ENCODE results near the gene DSCAML1.
"Not testable (repeated sequence)": the region's sequence is repeated elsewhere in the genome, so short reads cannot be mapped to it uniquely, and the experiment has no call there.

Gene DSCAML1

DNA sequence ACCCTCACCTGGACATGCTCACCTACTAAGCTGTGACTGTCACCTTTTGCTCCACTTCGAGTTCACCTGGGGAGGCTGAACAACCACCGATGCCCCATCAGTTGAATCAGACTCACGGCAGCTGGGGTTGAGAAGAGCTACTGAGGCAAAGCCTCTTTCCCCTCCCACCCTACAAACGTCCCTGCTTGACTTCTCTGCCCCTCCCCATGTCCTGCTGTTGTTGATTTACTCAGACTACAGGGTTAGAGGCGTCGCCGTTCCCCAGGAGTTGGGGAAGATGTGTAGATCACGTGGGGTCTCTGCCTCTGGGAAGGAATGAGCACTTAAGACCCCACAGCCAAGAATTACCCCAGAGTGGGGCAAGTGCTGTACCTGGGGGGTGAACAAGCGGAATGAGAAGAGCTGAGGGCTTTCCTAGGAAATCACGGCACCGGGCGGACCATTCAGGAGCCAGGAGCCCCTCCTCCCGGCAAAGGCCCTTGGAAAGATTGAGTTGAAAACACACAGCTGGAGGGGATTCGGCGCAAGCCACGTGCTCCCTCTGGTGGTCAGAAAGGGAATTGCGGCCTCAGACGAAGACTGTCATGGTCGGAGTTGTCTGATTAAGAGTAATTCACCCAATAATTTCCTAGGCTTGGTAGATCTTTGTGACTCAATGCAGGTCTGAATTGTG lies 20.5 kb upstream of the DSCAML1 start:
- DNase-seq = peak; percentile 59

DNA sequence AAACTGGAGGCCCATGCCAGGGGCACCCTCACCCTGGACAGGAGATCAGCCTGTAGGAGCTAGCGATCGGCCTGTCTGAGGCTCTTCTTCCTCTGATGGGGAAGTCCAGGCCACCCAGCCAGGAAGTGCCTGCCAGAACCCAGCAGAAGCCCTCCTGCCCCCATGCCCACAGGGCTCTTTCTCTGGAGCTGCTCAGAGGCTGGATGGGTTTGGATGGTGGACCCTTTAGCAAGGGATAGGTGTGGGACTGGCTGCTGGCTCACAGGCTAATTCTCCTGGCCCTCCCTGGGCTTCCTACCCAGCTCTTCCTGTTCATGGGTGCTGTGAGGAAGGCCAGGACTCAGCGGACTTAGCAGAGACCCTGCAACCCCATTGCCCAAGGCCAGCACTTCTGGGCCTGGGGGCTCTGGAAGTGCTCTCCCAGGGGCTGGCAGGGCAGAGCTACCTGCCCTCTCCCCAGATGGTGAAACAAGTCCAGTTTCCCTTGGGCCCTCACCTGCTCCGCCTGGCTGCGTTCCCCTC lies 19.9 kb upstream of the DSCAML1 start:
- DNase-seq = no peak

DNA sequence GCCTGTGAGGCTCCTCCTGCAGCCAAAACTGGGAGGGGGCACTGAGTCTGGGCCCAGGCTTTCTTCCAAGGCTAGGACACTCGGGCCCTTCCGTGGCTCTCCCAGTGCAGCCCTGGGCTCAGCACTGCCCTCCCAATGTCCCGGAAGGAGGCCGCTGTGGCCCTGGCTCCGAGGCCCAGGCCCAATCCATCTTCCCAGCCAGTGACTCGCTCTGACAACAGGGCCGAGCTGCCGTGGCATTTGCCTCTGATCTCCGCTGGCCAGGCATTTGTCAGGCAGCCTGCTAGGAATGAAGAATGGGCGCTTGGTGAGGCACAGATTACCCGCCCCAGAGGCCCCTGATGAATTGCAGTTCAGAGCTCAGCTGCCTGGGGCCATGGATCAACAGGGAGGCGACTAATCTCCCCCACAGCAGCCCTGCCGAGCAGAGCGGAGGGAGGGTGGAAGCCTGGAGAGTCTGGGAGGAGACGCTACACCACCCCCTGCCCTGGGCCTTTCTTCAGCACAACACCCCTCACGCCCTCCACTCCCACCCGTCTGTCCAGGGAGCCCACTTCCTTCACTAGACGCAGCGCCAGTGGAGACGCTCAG lies 19.2 kb upstream of the DSCAML1 start:
- no peak for DNase-seq

DNA sequence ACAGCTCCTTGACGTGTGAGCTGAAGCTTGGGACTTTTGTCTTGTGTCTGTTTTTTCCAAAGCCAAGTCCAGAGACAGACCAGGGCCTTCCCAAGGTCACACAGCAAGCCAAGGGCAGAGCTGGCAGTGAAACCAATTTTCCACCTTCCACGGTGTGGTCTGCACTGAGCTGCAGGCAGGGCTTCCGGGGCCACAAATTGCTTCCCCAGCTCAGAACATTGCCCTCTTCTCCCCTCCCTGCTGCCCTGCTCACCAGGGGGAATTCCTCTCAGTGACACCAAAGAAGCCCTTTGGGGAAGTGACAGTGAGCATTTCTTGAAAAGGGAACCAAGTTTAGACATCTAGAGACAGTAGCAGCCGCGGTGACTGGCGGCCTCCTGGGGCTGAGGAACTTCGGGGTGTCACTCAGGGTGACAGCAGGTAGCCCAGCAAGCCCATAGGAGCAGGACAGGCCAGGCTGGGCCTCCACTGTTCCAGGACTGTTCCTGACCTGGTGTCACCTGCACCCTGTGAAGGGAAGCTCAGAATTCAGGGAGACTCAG lies 18.3 kb upstream of the DSCAML1 start:
- DNase-seq = no peak

DNA sequence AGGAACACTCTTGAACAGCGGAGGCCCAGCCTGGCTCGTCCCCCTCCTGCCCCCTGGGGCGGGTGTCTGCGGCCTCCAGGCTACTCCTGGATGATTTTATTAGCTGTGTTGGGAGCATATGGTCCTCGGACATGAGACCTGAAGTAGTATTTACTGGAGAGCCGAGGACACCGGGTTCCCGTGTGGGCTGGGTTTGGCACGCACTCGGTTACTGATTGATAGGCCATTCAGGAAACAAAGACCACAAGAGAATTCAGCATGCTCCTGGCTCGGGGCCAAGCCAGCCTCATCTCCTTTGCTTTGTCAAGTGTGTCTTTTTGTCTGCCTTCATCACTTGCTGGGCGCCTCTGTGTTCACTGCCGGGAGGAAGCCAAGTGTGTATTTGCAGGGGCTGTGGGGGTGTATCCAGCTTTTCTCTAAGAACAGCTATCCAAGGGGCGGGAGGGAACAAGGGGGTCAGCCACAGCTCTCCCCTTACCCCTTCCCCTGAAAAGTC lies 17.8 kb upstream of the DSCAML1 start:
- peak; percentile 71 for DNase-seq

DNA sequence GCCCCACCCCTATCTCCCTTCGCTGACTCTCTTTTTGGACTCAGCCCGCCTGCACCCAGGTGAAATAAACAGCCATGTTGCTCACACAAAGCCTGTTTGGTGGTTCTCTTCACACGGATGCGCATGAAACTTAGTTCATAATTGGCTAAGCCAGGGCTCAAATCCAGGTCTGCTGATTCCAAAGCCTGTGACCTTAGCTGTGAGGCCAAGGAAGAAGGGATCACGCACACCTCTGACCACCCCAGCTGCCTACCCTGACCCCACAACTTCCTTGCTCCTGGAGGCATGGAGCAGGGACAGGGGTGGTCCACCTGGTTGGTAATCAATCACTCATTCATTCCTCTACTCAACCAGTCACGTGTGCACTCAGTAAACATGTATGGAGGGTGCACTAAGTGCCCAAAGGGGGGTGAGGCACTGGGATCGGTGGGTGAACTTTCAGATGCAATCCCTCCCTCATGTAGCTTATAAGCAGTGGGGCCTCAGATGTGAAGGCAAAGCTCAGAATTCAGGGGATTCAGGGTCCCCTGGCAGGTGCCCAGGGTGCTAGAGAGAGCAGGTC lies 17.3 kb upstream of the DSCAML1 start:
- DNase-seq = no peak

DNA sequence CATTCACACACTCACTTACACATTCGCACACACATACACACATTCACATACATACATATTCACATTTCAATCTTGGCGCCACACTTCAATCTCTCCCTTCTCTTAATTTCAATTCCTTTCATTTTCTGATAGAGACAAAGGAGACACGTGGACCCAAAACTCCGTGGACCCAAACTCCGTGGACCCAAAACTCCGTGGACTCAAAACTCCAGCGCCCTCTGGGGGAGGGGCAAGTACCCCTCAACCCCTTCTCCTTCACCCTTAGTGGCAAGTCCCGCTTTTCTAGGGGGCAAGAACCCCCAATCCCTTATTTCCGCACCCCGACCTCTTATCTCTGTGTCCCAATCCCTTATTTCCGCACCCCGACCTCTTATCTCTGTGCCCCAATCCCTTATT lies 13.0 kb upstream of the DSCAML1 start:
- not testable (repeated sequence) for DNase-seq

DNA sequence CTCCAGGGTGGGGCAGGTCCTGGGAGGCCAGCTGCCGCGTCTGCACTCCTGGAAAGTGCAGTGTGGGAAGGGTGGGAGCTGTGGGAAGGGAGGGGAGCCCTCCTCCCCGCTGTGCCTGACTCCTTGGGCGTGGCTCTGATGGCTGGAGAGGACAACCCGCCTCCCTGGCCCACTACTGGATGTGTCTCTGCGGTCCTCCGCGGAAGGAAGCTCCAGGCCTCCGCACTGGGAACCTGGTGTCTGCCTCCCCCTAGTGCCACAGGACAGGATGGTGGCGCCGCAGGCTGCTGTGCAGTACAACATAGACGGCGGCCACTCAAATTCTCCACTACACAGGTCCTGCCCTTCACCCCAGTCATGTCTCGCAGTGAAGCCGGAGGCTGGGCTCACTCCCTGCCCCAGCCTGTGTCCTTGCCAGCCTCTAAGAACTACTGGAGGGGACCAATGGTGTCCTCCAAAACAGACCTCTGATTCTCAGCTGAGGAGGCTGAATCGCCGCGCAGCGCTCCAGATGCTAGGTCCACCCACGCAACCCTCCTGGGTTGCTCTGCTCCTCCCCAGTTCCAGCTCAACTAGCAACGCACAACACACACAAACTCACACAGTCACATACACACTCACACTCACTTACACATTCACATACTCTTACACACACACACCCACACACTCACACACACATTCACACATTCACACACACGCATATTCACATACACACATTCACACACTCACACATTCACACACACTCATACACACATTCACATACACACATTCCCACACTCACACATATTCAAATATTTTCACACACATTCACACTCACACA lies 12.4 kb upstream of the DSCAML1 start:
- peak; percentile 80 for DNase-seq

DNA sequence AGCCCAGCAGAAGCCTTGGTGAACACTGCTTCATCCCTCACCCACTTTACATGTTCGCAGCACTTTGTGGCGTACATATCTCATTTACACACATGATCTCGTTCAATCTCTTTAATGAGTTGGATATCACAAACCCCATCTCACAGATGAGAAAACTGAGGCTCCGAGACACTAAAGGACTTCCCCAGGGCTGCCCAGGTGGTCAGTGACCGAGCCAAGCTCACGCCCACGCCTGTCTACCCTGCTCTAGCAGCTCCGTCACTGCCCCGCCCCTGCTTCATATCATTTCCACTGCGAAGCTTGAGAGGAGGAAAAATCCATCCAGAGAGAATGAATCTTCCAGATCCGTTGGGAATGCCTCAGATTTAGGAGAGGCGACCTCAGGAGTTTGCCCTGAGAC lies 11.8 kb upstream of the DSCAML1 start:
- DNase-seq = no peak

DNA sequence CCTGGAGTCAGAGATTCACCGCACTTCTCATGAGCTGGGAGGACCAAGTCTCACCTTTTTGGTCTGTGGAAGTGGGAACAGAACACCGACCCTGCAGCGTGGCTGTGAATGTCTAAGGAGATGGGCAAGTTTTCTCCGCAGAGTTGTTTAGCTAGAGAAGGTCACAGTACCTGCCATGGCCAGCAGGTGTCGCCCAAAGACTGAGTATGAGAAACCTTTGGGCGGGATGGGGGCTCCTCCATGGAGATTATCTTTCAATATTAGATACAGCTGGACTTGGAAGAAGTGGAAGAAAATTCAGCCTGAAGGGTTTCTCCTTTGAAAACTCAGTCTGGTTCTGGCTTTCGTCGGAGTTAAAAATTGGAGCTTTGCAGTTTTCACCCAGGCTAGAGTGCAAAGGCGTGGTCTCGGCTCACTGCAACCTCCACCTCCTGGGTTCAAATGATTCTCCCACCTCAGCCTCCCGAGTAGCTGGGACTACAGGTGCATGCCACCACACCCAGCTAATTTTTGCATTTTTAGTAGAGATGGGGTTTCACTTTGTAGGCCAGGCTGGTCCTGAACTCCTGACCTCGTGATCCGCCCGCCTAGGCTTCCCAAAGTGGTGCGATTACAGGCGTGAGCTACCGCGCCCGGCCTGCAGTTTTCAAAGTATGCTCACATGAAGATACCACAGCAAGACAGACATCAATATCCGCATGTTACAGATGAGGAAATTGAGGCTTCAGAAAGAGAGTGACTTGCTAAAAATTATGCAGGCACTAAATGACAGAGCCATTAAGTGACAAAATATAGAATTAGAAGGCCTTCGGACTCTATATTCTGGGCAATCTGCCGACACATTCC lies 10.7 kb upstream of the DSCAML1 start:
- no peak for DNase-seq

DNA sequence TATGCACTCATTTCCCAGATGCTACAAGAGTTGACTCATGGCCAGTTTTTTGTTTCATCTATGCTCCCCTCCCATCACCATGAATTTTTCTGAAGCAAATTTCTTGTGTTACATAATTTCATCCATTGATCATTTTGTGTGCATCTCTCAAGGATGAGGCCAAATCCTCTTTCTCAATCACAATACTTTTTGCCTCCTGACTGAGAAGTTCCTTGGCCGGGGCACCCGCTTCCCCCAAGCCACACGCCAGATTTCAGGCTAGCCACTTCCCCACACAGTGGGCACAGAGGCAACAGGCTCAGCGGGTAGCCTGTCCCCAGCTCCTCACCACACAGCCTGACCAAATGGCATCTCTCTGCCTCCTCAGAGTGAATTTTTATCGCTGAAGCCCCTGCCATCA lies 9.8 kb upstream of the DSCAML1 start:
- DNase-seq = no peak

DNA sequence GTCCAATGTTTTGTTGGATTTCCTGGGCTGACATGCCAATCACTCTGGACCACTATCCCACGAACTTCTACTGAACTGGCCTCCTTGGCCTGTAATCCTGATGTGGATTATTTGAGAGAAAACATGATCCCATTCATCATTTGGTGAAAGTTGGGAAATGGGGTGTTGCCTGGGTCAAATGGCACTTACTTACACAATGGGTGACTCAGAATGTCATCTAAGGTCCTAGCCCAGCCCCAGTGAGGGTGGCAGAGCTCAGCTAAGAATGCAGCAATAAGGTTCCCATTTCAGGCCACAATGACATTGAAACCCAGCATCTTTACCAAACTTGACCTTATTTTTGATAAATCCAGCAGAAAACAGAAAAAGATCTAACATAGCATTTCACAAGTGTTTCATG lies 8.0 kb upstream of the DSCAML1 start:
- no peak for DNase-seq

DNA sequence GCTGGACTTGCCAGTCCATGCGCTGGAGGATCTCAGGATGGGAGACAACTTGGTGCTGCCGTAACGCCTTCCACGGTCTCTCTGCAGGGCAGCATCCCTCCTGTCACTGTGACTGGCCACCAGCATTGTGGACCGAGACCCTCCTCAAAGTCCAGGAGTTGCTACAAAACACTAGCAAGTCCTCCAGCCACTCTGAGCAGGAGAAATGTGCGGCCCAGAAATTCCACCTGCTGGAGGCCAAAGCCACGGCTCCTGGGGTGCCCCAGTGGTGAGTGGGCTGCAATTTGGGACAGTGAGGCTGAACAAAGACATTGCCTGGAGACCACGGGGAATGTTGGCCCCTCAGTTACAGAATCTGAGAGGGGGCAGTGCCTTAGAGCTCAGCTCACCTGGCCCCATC lies 6.9 kb upstream of the DSCAML1 start:
- DNase-seq = no peak

DNA sequence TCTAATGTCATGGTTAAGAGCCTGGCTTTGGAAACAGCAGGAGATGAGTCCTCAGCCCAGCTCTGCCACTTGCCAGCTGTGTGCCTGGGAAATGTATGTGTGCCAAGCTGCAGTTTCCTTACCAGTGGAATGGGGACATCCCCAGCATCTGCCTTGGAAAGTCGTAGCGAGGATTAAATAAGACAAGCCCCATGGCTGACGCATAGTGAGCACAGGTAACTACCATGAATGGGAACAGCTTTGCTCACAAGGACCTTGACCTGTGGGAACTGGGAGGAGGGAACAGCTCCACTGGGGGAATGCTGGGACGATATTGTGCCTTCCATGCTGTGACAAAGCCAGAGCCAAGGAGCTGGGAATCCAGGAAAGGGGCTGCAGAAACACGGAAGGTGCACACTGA lies 2.6 kb upstream of the DSCAML1 start:
- DNase-seq = no peak

DNA sequence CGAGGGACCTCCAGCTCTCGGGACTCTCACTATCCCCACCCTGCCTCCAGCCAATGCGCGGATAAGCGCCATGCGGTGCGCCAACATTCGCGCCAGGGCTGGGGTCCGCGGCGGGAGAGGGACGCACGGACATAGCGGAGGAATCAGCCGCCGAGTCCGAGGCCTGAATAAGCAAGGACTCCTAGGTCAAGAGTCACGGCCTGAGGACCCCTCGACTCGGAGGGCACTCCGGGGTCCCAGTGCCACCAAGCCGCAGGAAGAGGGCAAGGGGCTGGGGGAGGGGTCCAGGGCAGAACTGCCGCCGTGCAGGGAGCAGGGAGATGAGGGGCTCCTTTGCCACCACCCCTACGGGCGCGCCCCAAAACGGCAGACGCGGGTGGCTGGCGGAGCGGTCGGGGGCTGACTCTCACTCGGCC lies 552 bp downstream of the DSCAML1 start:
- DNase-seq = no peak

DNA sequence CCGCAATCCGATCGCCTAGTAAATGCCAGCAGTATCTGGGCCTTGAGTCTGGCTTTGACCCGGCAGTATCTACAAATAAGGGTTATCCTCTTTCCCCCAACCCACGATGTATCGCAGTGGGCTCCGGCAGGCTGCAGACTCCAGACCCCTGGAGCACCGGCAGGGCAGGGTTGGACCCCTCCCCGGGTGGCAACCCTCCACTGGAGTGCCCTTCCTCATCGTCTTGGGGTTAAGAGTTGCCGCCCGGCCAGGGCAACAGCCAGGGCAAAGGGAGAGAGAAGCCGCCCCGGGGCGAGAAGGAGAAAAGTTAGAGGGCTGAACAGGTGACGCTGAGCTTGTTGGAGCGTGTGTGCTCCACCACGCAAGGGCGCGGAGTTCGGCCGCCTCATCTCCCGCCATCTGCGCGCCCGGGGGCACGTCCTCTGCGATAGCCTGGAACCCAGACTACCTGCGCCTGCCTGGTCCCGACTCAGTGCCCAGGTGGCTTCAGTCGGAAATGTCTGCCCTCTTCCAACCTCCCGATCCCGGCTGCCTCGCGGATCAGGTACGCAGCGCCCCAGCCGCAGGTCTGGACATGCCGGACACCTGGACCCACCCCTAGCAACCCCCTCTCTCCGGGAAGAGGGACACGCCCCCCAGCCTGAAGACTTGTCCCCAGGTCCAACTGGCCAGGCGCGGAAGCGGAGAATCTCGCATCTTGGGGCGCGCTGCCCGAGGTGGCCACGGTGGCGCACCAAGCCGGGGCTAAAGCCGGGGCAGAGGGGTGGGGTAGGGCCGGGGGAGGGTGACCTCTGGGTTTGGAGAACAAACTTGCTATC lies 1.2 kb downstream of the DSCAML1 start:
- DNase-seq = no peak

DNA sequence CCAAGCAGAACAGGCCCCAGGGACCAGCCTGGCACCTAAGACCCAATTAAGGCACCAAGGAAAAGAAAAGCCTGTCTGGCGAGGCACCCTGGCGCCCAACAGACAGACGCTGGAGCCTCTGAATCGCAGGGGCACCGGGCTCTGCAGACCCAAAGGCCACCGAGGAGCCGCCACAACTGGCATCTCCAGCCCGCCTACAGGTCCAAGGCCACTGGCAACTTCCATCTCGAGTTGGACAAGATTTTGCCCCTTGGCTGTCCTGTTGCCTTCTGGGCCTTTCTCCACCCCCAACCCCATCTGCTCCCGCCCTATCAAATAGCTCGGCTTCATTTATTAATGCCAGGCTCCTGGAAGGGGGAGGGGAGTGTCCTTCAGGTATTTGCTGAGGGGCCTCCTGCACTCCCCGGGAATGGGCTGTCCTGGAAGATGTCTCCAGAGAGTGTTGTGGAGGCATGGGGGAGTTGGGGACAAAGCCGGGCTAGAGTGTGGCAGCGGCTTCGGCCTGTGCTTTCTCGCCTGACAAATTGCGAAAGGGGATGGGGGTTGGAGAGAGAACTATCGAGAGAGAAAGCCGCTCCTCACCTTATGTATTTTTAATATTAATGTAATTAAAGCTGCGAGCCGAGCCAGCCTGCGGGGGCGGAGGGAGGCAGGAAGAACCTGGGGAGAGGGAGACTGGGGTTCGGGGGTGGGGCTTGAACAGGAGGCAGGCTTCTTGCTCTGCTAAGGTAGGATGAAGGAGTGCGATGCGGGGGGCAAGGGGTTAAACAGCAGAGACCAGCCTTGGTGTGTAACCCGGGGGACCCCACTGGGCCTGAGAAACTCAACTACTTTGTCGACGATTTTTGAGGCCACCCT lies 2.0 kb downstream of the DSCAML1 start:
- no peak for DNase-seq

DNA sequence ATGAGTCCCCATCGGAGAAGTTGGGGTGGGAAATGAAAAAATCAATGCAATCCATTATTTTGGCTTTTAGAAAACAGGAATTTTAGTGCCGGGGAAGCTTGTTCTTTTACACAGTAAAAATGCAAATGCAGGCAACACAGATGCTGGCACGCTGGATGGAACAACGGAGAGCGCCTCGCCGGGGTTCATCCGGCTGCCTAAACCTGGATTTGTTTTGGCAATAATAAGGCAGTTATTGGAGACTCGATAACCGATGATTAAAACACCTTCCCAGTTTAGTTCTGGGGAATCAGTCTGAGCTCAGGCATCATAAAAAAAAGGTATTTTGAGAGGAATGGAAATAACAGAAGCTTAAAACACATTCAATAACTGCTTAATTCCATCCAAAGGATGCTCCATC lies 2.9 kb downstream of the DSCAML1 start:
- DNase-seq = no peak

DNA sequence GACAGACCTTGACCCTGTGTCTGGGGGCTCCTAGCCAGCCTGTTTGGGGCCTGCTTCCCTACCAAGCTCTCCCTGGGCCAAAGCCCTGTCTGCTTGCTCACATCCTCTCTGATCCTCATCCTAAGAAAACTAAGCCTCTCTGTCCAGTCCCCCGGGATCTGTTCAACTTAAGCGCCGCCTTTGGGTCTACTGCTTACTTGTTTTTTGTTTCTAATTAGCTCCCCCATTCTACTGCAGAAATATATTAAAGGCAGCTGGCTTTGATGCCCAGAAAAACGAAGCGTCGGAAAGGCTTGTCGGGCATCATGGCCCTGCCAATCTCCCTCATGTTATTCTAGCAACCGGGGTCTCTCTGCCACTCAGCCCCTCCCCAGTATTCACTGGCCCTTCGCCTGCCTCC lies 3.4 kb downstream of the DSCAML1 start:
- no peak for DNase-seq

DNA sequence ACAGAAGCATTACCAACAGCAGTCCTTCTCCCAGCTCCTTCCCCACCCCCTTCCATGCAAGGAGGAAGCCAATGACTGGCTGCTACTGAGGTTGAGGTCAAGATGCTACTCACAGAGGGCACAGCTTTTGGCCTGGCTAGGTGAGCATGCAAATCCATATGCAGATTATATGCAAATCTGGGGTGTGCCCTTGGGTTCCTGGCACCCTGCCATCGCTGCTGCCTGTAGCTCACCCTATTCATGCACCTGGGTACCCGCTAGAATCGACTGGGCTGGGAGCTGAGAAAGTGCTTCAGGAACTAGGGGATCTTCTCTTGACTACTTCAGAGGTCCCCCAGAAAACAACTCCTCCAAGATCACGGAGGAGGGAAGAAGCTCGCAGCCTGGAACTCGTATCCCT lies 4.0 kb downstream of the DSCAML1 start:
- no peak for DNase-seq
